Globus pallidus (tissue), 1 donor: ENCODE data around the gene BCAS3.
A peak's percentile ranks its signal among the peaks of the same experiment; 100 is the strongest.
"Not testable (repeated sequence)": the region's sequence is repeated elsewhere in the genome, so short reads cannot be mapped to it uniquely, and the experiment has no call there.

Experiments used
- DNase-seq: peaks from one replicate; pipeline ENCODE4 v3.0.0-alpha.2; 2015; ENCODE audit warnings: low spot score

Gene BCAS3

DNA sequence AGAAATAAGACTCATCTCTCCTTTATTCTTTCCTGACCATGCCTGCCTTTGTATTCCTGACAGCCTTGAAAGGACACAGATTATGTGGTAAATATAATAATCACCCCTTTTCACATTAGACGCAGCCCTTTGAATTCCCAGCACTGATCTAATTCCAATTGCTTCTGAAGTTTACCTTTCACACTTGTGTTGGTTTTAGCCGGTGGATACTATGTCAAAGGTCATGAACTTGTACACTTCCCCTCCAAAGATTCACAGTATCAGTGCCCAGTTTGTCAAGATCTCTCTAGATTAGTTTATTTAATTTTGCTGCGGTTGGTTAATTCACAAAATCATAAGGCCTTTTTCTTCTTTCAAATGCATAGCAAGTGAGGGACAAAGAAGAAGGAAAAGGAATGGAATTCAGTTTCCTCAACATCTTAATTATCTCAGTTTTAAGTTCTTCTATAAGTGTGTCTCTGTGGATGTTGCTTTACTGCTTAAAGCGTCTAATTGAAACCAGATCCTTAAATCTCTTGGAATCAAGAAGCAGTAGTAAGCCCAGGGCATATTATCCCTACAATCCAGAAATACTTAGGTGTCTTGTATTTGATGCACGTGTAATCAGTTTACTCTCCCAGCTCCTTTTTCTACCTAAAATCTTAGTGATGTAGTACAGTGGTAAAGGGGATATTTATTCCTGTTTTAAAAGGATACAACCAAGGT, 547.7 kb downstream of the BCAS3 start:
- DNase-seq: no peak

DNA sequence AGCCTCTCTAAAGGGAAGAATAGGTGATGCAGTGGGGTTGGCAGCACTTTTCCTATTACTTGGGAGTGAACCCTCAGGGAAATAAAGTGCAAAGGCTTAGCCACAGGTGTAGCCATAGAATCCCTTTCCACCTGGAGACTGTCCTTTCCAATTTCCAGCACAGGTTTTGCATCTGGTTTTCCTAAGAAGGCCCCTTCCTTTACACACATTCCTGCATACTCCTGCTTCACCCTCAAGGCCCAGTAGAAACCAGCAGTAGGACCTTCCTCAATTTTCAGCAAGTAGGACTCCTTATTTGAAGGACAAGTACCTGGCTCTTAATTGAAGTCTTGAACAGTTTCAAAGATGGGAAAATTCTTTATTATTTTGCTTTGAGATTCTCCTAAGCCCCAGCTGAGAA, 550.2 kb downstream of the BCAS3 start:
- no peak for DNase-seq

DNA sequence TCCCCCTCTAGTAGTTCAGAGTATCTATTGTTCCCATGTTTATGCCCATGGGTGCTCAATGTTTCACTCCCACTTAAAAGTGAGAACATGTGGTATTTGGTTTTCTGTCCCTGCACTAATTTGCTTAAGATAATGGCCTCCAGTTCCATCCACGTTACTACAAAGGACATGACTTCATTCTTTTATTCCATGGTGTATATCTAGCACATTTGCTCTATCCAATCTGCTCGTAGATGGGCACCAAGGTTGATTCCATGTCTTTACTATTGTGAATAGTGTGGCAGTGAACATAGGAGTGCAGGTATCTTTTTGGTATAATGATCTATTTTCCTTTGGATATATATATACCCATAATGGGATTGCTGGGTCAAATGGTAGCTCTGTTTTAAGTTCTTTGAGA, 552.8 kb downstream of the BCAS3 start:
- no peak for DNase-seq

DNA sequence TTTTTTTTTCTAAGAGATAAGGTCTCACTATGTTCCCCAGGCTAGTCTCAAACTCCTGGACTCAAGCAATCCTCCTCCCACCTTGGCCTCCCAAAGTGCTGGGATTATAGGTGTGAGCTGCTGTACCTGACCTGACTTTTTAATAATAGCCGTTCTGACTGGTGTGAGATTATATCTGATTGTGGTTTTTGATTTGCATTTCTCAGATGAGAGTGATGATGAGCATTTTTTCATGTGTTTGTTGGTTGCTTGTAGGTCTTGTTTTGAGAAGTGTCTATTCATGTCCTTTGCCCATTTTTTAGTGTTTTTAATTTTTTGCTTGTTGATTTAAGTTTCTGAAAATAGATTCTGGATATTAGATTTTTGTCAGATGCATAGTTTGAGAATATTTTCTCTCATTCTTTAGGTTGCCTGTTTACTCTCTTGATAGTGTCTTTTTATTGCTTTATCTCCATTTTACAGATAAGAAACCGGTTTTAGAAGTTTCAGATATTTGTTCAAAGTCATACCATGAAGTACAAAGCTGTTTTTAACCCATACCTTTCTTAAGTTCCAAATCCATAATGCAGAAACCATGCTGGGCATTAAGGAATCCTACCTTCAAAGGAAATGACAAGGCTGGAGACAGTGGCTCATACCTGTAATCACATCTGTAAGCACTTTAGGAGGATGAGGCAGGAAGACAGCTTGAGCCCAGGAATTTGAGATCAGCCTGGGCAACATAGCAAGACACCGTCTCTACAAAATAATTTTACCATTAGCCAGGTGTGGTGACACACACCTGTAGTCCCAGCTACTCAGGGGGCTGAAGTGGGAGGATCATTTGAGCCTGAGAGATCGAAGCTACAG, 553.5 kb downstream of the BCAS3 start:
- no peak for DNase-seq

DNA sequence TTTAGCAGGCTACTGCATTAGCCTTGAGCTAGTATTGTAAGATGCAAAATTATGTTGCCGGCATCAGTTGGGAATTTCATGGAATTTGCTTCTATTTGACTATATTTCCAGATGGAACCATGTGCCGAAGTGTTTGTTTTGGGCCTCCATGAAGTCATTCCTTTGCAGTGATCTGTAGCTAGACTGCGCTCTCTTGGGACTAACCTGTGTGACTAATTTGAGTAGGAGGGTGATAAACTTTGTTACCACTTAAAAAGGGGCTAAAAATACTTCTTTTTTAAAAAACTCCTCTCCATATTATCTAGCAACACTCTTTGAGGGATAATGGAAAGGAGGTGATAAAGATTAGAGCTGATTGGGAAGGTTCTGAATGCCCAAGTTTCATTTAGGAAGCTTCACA, 555.2 kb downstream of the BCAS3 start:
- no peak for DNase-seq

DNA sequence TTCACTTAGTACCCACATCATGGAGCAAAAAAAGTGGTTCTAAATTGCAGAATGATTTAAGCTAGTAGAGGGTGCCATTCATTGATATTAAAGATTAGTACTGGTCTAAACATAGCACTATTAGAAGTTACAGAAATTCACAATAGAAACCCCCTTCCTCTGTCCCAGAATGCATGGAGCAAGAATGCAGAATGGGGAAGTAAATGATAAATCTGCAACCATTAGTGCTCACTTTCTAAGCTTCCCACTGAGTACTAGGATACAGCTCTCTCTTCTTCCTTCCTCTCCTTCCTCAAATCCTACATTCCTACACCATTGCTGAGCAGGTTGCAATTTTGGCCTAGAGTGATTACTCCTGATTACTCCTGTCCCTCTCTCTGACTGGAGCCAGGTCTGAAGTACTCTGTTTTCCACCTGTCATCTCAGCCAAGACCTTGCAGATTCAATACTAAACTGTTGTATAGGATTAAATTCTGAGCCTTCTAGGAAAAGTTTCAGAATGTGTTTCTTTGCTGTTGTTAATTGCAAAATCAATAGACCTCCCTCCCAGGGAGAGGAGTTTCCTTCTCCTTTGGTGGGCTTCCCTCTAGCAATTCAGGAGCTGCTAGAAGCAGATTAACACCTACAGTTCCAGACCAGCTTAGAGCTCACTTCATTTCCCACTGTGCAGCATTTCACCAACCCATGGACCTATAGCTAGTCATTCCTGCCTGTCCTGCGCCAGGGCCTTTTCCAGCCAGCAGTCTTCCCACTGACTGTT, 556.5 kb downstream of the BCAS3 start:
- DNase-seq: no peak

DNA sequence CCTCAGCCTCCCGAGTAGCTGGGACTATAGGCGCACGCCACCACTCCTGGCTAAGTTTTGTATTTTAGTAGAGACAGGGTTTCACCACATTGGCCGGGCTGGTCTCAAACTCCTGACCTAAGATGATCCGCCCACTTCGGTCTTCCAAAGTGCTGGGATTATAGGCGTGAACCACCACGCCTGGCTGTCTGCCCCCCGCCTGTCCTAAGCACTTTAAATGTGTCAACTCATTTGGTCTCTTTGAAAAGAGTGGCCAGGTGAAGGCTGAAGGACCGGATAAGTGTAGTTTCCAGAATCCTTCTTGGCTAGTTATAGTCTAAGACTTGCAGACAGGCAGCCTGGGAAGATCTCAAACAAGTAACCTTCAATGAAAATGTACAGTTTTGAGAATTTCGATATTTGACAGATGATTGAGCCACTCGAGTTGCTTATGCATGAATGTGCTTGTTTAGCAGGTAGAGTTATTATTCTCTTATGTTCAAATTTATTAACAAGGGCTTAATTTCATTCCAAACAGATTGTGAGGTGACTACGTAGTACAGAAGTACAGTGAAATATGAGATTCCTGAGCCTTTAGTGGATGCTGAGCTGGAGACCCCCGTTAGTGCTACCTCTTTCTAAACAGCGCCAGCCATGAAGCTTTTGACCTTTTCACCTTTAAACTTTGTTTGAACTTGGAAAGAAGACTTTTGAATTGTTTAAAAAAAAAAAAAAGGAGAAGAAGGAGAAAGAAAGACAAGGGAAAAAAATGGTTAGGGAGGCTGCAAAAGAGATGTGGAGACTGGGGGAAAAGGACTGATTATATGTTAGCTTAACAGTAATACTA, 557.6 kb downstream of the BCAS3 start:
- DNase-seq: no peak

DNA sequence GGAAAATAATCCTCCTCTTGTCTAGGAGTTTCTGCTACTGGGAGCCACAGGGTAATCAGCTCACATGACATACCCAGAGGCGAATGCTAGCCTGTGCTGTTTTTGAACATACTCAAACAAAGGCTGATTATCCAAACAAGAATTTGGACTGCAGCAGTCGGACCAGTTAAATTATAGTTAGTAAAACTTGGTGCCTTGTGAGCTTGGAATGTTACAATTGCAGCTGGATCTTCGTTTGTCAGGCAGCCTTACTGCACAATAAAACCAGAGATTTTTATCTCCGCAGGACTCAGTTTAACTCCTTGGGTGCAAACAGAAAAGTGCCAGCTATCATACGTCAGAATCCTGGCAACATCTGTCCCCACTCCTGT, 558.2 kb downstream of the BCAS3 start:
- DNase-seq: peak; percentile 80

DNA sequence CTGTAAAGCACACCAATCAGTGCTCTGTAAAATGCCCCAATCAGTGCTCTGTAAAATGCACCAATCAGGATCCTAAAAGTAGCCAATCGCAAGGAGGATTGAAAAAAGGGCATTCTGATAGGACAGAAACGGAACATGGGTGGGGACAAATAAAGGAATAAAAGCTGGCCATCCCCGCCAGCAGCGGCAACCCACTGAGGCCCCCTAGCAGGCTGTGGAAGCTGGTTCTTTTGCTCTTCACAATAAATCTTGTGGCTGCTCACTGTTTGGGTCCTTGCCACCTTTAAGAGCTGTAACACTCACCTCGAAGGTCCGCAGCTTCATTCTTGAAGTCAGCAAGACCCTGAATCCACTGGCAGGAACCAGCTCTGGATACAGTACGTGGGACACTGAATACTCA, 559.6 kb downstream of the BCAS3 start:
- DNase-seq: no peak

DNA sequence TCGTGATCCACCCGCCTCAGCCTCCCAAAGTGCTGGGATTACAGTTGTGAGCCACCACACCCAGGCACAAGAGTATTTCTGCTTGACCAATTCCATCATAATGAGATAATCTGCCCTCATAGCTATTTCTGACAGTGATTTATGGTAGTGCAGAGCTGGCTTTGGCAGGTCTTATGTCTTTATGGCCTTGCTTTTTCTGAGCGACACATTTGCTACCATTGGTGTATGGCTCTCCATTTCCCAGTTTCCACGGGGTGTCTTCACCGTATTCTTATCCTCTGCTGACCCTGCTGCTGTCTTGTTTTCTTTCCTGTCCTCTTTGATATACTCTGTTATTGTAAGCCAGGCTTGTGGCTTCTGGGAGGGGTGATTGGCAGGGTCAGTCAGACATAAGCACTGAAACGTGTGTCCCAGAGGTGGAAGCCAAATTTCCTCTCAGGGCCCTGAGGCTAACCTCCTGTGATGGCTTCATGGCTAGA, 560.8 kb downstream of the BCAS3 start:
- no peak for DNase-seq

DNA sequence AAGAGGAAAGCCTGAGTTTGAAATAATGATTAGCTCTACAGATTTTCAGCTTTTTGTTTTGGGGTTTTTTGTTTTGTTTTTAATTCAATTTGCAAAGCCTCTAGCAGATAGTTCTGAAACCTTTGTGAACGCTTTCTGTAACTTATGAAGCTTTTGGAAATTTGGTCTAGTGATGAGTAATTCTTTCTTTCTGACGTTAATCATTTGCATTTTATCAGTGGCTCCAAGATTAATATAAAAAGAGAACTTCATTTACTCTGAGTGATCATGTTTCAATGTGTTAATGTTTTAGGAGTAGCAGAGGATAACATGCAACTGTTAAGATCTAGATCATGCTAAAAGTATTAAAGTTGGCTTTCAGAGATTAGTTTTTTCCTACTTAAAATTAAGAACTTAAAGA, 561.7 kb downstream of the BCAS3 start:
- no peak for DNase-seq

DNA sequence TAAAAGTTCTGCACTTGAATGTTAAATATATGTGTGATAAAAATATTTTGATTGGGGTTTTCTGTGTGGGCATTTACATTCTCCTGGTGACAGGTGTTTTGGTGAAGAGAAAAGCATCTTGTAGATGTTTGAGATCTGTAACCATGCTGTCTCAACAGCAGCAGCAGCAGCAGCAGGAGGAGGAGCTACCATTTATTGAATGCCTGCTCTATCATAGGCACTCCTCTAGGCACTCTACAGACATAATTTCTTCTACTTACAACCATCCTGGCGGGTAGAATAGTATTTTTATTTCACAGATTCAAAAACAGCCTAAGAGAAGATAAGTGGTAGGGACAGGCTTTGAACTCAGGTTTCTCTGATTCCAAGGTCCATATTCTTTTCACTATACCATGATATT, 562.3 kb downstream of the BCAS3 start:
- no peak for DNase-seq

DNA sequence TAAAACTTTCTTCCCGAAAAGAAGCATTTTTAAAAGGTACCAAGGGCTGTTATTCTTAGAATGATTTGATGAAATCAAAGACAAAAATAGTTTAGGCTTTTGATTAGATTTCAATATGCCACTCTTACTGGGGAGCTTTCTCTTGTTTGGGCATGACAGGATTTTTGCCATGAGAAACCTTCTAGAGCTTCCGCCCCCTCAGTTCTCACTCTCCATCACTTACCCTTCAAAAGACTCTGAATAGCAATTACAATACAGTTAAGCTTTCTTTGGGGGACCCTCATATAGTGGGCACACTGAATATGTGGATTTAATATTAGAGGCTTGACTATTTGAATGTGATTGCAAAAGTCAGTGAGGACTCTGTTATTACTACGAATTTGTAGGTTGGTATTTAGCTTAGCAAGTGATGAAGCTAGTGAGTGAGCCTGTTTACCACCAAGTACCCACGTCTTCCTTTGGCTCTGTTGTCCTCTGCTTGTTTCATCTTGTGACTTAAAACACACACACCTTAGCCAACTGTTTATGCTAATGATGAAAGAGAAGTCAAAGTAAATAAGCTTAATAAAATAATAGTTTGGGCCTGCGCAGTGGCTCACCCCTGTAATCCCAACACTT, 563.3 kb downstream of the BCAS3 start:
- no peak for DNase-seq

DNA sequence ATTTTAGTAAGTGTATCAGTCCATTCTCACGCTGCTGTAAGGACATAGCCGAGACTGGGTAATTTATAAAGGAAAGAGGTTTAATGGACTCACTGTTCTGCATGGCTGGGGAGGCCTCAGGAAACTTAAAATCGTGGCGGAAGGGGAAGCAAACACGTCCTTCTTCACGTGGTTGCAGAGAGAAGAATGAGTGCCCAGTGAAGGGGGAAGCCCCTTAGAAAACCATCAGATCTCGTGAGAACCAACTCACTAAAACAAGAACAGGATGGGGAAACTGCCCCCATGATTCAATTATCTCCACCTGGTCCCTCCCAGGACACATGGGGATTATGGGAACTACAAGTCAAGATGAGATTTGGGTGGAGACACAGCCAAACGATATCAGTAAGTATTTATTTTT, 567.3 kb downstream of the BCAS3 start:
- not testable (repeated sequence) for DNase-seq

DNA sequence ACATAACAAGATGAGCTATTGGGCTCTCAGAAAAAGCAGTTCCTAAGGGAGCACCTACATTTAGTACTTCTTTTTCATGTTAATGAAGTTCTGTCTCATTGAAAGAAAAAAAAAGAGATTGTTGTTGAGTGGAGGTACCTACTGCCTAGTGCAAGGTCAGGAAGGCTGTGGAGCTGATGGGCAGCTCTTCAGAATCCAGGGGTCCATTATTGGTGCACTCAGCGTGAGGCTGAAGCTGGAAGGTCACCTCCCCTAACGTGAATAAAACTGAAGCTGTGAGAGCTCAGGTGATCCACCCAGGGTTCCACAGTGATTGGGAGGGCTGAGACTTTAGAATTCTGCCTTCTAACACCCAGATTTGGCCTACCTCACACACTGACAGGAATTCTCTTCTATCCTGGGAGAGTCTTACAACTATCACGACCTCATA, 568.1 kb downstream of the BCAS3 start:
- no peak for DNase-seq

DNA sequence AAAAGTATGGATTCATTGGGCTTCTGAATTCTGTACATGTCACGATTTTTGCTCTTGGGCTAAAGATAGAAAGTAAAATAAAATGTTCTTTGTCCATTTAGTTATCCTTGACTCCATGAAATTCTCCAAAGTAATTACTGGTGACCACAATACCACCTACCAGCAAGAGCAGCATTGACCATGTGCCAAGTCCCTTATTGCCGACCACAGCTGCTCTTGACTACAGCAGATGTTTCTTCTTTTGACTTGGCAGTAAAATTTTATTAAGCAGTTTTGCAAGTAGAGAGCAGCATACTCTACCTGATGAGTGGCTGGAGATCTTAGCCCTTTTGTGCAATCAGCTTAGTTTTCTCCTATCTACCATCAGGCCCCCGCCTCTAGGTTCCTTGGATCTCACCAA, 569.8 kb downstream of the BCAS3 start:
- no peak for DNase-seq

DNA sequence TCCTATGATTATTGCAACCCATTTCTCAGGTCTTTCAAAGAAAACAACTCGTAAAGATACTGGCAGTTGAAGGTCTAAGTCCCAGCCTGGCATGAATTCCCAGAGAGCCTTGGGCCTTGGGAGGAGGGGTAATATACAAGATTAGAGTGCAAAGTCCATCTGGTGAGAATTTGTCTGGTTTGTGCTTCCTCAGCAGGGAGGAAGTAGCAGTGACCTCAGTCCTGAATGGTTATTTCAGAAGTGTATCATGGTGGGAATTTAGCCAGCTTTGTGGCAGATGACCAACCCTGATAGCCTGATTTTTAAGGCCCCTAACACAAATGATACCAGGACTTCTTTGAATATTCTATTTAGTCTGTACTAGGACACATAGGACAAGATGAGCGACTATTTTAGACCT, 570.7 kb downstream of the BCAS3 start:
- DNase-seq: no peak

DNA sequence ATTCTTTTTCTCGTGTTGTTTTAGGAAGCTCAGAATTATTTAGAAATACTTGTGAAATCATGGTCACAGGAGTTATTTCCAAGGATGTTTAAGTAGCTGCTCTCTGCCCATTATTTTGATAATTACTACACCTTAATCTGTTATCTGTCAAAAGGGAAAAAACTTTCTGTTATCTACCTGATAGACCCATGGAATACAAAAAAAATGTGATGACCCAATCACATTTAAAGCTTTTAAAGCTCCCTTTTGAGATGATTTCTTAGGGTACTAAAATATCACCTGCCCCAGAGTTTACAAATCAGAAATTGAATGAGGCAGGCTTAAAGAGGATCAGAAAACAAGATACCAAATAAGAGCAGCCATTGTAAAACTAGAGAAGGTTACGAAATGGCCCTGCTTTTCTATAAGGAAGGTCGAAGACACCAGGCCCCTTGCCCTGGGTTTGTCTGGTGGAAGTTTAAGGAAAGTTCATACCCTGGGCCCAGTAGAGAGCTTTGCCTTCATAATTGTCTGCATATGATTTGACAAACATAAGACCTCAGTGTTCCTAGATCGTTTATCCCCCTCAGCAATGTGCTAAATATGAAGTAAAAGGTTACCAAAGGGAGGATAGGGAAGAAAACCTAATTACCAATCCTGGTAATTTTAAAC, 572.1 kb downstream of the BCAS3 start:
- no peak for DNase-seq

DNA sequence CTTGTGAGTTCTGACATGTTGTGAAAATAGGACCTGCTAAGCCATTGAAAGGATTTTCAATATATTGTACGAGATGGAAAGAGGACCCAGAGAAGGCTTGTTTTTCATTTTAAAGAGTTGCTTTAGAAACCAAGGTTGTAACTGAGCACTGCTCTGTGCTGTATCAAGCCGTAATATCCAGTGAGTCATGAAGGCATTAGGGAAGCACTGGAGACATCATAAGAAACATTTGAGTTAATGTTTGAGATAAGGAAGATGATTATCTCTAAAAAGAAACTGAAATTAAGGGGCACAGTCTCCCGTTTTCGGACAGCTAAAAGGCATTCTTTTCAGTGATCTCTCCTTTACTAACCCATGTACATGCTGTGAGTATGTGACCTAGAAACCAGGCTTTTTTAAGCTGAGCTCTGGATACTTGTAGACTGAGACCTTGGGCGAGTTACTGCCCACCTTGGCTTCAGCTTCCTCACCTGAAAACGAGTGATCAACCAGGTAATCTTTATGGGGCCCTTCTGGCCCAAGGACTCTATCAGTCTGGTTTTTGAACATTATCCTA, 572.8 kb downstream of the BCAS3 start:
- no peak for DNase-seq
